ENCODE data around the gene YJU2.

YJU2 gene

GRCh38 chr19:4295972-4296771, 49.3 kb downstream of the YJU2 start:
- no peaks in the 10 kb centered on the region for H3K9me2 ChIP-seq (replicated peaks; ENCODE audit: insufficient read depth, low read length)
- H4K20me1 ChIP-seq (ENCODE audit: insufficient read depth, low read length) = no peaks in the 10 kb centered on the region
- H2AFZ ChIP-seq (ENCODE audit: low read length) = no peak overlapping the region
- no peaks in the 10 kb centered on the region for H3K79me2 ChIP-seq (ENCODE audit: low read length)
- no peak overlapping the region for H3K4me3 ChIP-seq (ENCODE audit: low read length)
- peaks cover 82% of the 10 kb centered on the region for H3K27me3 ChIP-seq (replicated peaks; ENCODE audit: insufficient read depth, low read length)
- H3K4me2 ChIP-seq (ENCODE audit: low read depth, low read length) = no peak overlapping the region
- H3K4me1 ChIP-seq (ENCODE audit: low read length) = no peaks in the 10 kb centered on the region
- no peak for TF ChIP-seq CTCF (IDR thresholded peaks at IDR 0.05; ENCODE audit: low read length)
- no peak for TF ChIP-seq EZH2phosphoT487 (IDR thresholded peaks at IDR 0.05; ENCODE audit: low read length)
- TF ChIP-seq EZH2 (optimal IDR thresholded peaks at IDR 0.05; ENCODE audit: low read depth, low read length) = no peak
- no peaks in the 10 kb centered on the region for H3K9me3 ChIP-seq (replicated peaks; ENCODE audit: insufficient read depth, low read length)
- no peak overlapping the region for H3K9ac ChIP-seq (ENCODE audit: low read length)
- no peaks in the 10 kb centered on the region for H3F3A ChIP-seq (ENCODE audit: insufficient read depth, low read length)
- no peak for DNase-seq
- no peak overlapping the region for H3K27ac ChIP-seq (ENCODE audit: low read length)
- H3K36me3 ChIP-seq (replicated peaks; ENCODE audit: insufficient read depth, low read length) = no peaks in the 10 kb centered on the region

GRCh38 chr19:4297901-4298809, 51.3 kb downstream of the YJU2 start:
- no peak overlapping the region for H3K9ac ChIP-seq (ENCODE audit: low read length)
- no peak overlapping the region for H2AFZ ChIP-seq (ENCODE audit: low read length)
- no peaks in the 10 kb centered on the region for H3F3A ChIP-seq (ENCODE audit: insufficient read depth, low read length)
- H3K27ac ChIP-seq (ENCODE audit: low read length) = no peak overlapping the region
- H3K4me1 ChIP-seq (ENCODE audit: low read length) = no peaks in the 10 kb centered on the region
- no peak for DNase-seq
- no peak overlapping the region for H3K4me3 ChIP-seq (ENCODE audit: low read length)
- H3K9me2 ChIP-seq (replicated peaks; ENCODE audit: insufficient read depth, low read length) = no peaks in the 10 kb centered on the region
- no peak for TF ChIP-seq CTCF (IDR thresholded peaks at IDR 0.05; ENCODE audit: low read length)
- no peak for TF ChIP-seq EZH2phosphoT487 (IDR thresholded peaks at IDR 0.05; ENCODE audit: low read length)
- TF ChIP-seq EZH2 (optimal IDR thresholded peaks at IDR 0.05; ENCODE audit: low read depth, low read length) = no peak
- no peaks in the 10 kb centered on the region for H3K79me2 ChIP-seq (ENCODE audit: low read length)
- no peaks in the 10 kb centered on the region for H3K9me3 ChIP-seq (replicated peaks; ENCODE audit: insufficient read depth, low read length)
- H3K36me3 ChIP-seq (replicated peaks; ENCODE audit: insufficient read depth, low read length) = no peaks in the 10 kb centered on the region
- H3K4me2 ChIP-seq (ENCODE audit: low read depth, low read length) = no peak overlapping the region
- H3K27me3 ChIP-seq (replicated peaks; ENCODE audit: insufficient read depth, low read length) = peaks cover 81% of the 10 kb centered on the region
- H4K20me1 ChIP-seq (ENCODE audit: insufficient read depth, low read length) = no peaks in the 10 kb centered on the region

GRCh38 chr19:4298810-4299550, 52.1 kb downstream of the YJU2 start:
- no peak for DNase-seq
- H2AFZ ChIP-seq (ENCODE audit: low read length) = no peak overlapping the region
- H3K9me2 ChIP-seq (replicated peaks; ENCODE audit: insufficient read depth, low read length) = no peaks in the 10 kb centered on the region
- no peaks in the 10 kb centered on the region for H3K9me3 ChIP-seq (replicated peaks; ENCODE audit: insufficient read depth, low read length)
- H3K36me3 ChIP-seq (replicated peaks; ENCODE audit: insufficient read depth, low read length) = no peaks in the 10 kb centered on the region
- H3K27me3 ChIP-seq (replicated peaks; ENCODE audit: insufficient read depth, low read length) = peaks cover 81% of the 10 kb centered on the region
- H3K4me1 ChIP-seq (ENCODE audit: low read length) = no peaks in the 10 kb centered on the region
- TF ChIP-seq EZH2 (optimal IDR thresholded peaks at IDR 0.05; ENCODE audit: low read depth, low read length) (no peak), CTCF (IDR thresholded peaks at IDR 0.05; ENCODE audit: low read length) (no peak), EZH2phosphoT487 (IDR thresholded peaks at IDR 0.05; ENCODE audit: low read length) (no peak)
- H3F3A ChIP-seq (ENCODE audit: insufficient read depth, low read length) = no peaks in the 10 kb centered on the region
- no peak overlapping the region for H3K4me3 ChIP-seq (ENCODE audit: low read length)
- no peak overlapping the region for H3K4me2 ChIP-seq (ENCODE audit: low read depth, low read length)
- no peak overlapping the region for H3K9ac ChIP-seq (ENCODE audit: low read length)
- no peak overlapping the region for H3K27ac ChIP-seq (ENCODE audit: low read length)
- no peaks in the 10 kb centered on the region for H4K20me1 ChIP-seq (ENCODE audit: insufficient read depth, low read length)
- no peaks in the 10 kb centered on the region for H3K79me2 ChIP-seq (ENCODE audit: low read length)
